CD1c-positive myeloid dendritic cell (primary cell): ENCODE measurements around the gene KIF3C.
"Not testable (repeated sequence)": the region's sequence is repeated elsewhere in the genome, so short reads cannot be mapped to it uniquely, and the experiment has no call there.

Experiments
- DNase-seq: peaks from one replicate; pipeline ENCODE4 v3.0.0-alpha.2; 2016; ENCODE audit errors: extremely low spot score

Gene KIF3C

GRCh38 chr2:25917411-25917810 is 64.9 kb downstream of the KIF3C start:
- DNase-seq = not testable (repeated sequence)

DNA sequence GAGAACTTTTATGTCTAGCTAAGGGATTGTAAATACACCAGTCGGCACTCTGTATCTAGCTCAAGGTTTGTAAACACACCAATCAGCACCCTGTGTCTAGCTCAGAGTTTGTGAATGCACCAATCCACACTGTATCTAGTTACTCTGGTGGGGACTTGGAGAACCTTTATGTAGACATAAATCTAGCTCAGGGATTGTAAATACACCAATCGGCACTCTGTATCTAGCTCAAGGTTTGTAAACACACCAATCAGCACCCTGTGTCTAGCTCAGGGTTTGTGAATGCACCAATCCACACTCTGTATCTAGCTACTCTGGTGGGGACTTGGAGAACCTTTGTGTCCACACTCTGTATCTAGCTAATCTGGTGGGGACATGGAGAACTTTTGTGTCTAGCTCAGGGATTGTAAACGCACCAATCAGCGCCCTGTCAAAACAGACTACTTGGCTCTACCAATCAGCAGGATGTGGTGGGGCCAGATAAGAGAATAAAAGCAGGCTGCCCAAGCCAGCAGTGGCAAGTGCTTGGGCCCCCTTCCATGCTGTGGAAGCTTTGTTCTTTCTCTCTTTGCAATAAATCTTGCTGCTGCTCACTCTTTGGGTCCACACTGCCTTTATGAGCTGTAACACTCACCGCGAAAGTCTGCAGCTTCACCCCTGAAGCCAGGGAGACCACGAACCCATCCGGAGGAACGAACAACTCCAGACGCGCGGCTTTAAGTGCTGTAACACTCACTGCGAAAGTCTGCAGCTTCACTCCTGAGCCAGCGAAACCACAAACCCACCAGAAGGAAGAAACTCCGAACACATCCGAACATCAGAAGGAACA is 66.1 kb downstream of the KIF3C start:
- not testable (repeated sequence) for DNase-seq

- DNase-seq = not testable (repeated sequence)
These were observed 66.9 kb downstream of the KIF3C start for GRCh38 chr2:25915411-25915810.

GRCh38 chr2:25913696-25913973 is 68.7 kb downstream of the KIF3C start:
- DNase-seq = not testable (repeated sequence)

DNA sequence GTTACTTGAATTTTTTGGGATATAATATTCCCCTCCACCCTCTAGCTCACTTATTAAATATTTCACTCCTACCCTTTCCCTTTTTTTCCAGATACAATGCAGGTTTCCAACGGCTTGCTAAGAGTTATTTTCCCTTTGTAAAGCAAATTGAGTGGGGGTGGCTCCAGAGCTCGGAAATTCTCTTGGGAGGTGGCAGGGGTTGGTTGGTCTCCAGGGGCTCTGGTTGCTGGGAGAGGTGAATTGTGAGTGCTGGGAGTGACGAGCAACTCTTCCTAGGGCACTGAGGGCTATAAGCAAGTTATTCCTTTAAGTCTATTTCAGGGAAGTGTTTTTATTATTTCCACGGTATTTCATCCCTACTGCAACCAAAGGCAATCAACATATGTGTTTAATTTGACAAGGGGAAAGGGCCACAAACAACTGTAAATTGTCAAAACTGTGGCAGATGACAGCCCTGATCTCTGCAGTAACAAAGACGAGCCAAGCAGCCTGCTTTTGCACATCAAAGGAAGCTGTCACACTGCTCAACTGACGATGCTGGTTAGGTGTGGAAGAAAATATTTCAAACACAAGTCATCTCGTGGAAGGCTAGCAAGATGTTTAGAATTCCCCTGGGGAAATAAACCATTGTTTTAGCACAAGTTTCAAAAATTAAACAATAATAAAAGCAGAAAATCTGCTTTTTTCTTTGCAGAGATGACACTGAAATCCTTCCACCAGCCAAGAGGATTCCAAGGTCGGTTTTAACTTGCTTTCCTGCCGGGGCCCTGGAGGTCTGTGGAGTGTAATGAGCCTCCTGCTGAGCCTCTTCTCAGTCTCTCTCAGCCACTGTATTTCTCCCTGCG is 69.2 kb downstream of the KIF3C start:
- DNase-seq = no peak

DNA sequence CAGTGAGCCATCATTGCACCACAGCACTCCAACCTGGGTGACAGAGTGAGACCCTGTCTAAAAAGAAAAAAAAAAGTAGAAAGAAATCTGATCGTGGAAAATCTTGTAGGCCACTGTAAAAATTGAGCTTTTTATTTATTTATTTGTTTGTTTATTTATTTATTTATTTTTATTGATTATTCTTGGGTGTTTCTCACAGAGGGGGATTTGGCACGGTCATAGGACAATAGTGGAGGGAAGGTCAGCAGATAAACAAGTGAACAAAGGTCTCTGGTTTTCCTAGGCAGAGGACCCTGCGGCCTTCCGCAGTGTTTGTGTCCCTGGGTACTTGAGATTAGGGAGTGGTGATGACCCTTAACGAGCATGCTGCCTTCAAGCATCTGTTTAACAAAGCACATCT is 72.7 kb downstream of the KIF3C start:
- not testable (repeated sequence) for DNase-seq

DNA sequence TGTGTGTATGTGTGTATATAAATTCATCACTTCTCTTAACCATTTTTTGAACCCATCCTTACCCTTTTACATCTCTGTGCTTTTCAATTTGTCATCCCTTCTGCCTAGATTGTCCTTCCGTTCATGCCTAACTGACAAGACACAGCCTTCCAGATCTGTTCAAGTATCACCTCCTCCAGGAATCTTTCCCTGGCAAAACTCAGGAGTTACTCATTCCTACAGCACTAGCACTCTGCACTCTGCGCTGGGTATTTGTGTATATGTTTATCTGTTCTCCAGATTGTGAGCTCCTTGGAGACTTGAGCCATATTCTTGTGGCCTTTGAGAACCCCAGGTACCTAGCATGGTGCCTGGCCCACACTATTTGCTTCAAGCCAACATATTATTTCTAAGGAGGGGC is 77.2 kb downstream of the KIF3C start:
- DNase-seq = no peak

DNA sequence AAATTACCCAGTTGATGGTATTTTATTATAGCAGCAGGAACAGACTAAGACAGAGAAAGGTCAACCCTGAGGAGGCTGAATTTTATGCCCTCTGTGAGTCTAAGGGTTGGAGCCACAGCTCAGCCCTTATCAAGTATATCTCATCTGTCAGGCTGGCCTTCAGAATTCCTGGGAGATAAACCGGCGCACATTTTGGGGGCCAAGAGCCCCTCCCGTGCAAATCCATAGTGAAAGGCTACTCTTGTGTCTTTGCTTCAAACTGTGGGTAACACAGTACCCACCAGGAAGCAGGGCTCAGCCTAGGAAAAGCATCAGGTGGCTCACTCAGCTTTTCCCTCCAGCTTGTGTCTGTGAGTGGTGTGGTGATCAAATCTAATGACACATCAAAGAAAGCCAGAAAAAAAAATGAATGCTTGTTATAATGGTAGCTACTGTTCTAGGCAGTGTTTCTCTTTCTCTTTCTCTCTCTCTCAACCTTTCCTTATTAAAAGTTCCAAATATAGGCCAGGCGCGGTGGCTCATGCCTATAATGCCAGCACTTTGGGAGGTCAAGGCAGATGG is 79.0 kb downstream of the KIF3C start:
- no peak for DNase-seq

GRCh38 chr2:25899404-25899970 is 82.8 kb downstream of the KIF3C start:
- DNase-seq = peak; percentile 22

- DNase-seq = peak; percentile 64
These were observed 84.8 kb downstream of the KIF3C start for GRCh38 chr2:25897506-25897905.

DNA sequence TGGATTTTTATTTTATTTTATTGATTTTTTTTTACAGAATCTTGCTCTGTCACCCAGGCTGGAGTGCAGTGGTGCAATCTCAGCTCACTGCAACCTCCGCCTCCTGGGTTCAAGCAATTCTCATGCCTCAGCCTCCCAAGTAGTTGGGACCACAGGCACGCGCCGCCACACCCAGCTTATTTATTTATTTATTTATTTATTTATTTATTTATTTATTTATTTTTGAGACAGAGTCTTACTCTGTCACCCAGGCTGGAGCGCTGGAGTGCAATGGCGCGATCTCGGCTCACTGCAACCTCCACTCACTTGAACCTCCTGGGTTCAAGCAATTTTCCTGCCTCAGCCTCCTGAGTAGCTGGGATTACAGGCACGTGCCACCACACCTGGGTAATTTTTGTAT is 86.0 kb downstream of the KIF3C start:
- DNase-seq = not testable (repeated sequence)

- peak; percentile 0 for DNase-seq
These were observed 86.7 kb downstream of the KIF3C start for GRCh38 chr2:25895610-25896009.

DNA sequence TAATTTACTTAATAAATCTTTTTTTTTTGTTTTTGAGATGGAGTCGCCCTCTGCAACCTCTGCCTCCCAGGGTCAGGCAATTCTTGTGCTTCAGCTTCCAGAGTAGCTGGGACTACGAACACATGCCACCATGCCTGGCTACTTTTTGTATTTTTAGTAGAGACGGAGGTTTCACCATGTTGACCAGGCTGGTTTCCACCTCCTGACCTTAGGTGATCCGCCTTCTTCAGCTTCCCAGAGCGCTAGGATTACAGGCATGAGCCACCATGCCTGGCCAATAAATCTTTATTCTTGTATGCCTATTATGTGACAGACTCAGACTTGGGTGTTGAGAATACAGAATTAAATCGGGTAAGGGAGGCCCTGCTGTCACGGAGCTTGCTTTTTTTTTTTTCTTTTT is 87.3 kb downstream of the KIF3C start:
- DNase-seq = peak; percentile 0

DNA sequence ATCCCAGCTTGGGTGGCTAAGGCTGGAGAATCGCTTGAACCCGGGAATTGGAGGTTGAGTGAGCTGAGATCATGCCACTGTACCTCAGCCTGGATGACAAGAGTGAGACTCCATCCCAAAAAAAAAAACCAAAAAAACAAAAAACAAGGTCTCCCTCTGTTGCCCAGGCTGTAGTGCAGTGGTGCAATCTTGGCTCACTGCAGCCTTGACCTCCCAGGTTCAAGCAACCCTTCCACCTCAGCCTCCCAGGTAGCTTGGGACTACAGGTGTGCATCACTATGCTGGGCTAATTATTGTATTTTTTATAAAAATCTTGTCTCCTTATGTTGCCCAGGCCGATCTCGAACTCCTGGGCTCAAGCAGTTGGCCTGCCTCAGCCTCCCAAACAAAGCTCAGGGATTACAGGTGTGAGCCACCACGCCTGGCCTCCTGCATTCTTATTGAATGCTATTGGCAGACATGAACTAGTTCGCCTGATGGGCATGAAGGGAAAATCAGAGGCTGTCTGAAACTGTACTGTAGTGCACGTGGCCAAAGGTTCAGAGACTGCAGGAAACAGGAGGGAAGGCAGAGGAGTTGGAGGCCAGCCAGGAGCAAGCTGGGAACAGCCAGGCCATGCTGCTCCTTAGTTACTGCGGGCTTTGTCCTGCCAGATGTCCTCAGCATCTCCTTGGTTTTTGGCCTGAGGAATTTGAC is 88.0 kb downstream of the KIF3C start:
- peak; percentile 0 for DNase-seq

DNA sequence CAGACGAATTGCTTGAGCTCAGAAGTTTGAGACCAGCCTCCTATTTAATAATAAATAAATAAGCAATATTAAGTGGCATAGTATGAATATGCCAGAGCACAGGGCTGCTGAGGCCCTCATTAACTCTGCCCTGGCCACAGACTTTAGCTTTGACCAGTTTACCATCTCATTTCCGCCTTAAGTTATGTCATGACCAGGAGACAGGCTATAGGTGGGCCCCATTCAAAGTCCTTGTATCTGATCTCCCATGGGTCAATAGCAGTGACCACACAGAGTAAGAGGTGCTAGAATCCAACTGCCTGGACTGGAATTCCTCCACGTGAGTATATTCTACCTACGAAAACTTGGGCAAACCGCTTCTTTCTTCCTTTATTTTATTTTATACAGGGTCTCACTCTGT is 90.6 kb downstream of the KIF3C start:
- DNase-seq = peak; percentile 0

- DNase-seq = peak; percentile 6
These were observed 94.6 kb downstream of the KIF3C start for GRCh38 chr2:25887624-25888242.

GRCh38 chr2:25885933-25886332 is 96.4 kb downstream of the KIF3C start:
- no peak for DNase-seq

- DNase-seq = no peak
These were observed 100.5 kb downstream of the KIF3C start for GRCh38 chr2:25881764-25882163.

GRCh38 chr2:25879133-25879730 is 103.1 kb downstream of the KIF3C start:
- DNase-seq = no peak

DNA sequence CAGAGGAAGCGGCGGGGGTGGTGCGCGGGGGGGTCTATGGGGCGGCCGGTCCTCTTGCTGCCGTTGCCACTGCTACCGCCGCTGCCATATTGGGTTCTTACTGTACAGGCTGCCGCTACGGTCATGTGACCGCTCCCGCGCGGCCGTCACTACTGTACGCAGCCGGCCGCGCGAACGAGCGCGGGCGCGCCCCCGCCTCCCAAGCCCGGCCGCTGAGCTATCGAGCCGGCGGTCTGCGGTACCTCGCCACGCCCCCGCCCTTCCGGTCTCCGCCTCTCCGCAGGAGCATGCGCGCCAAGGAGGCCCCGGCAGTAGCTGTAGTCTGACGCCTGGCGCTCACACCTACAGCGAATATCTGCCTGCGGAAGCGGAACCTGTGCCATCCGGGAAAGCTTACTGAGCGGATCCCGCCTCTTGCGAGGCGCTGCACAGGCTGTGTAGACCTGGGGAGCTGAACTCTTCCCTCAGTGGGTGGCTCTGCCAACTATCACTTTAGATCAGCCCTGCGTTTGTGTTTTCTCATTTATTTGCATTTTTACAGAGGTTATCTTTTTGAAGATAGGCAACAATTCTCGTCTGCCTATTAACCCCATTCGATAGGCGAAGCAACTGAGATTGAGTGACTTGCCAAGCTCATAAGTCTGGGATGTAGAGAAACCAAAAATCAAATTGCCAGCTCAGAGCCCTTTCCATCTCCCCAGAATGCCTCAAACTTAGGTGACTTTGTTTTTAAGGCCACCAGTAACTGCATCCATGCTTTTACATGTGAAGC is 103.8 kb downstream of the KIF3C start, which contains the start of gene ASXL2:
ASXL2 (minus strand) TSS at position 127 of the 772 bp plus-strand sequence. CDS start 265 bp downstream, outside the sequence.
- DNase-seq = peak; percentile 99
